Panc1 (cell line): Measurements from ENCODE around the gene MMP21. TPM values are rescaled to one million over a fixed set of nuclear protein-coding genes. Genes with fewer than 3 reads are reported as not detected.
A peak's percentile ranks its signal among the peaks of the same experiment; 100 is the strongest.

ENCODE experiments used
- ATAC-seq: fragments of 200-7000 bp; cut with Tn5 transposase; 2 replicates; pipeline ENCODE4 v1.9.1; 2020; ENCODE audit warnings: mild to moderate bottlenecking, moderate library complexity
- BruUV-seq: library from RNA; stranded (reverse); fragments of 400-500 nt; replicated peaks from 2 replicates; lab custom pipeline; 2021; lab: Mats Ljungman, UMichigan
- CTCF ChIA-PET: fragments of 300-600 bp; sonication (Branson Sonifier 250); formaldehyde crosslinking; loops from one replicate; lab custom pipeline; 2022; ENCODE audit warnings: antibody characterized with exemption; lab: Charles Lee
- POLR2A ChIA-PET: fragments of 300-600 bp; sonication (Branson Sonifier 250); formaldehyde crosslinking; loops from one replicate; lab custom pipeline; 2022; ENCODE audit warnings: antibody characterized with exemption; lab: Charles Lee
- DNase-seq: peaks from one replicate; pipeline ENCODE4 v3.0.0-alpha.2; 2010; ENCODE audit warnings: low read depth, low spot score
- H3K27ac ChIP-seq: 2 replicates; pipeline ENCODE4 v1.5.1; 2011; ENCODE audit warnings: mild to moderate bottlenecking, low read length, inconsistent platforms
- H3K27me3 ChIP-seq: fragments of 200-500 bp; sonication (Bioruptor generic); 2 replicates; pipeline ENCODE4 v1.6.0; 2014; ENCODE audit warnings: low read length, inconsistent platforms; ENCODE audit not compliant: control insufficient read depth, insufficient read depth
- H3K36me3 ChIP-seq: fragments of 200-500 bp; sonication (Bioruptor generic); 2 replicates; pipeline ENCODE4 v1.5.1; 2014; ENCODE audit warnings: inconsistent platforms, mild to moderate bottlenecking, low read length, moderate library complexity; ENCODE audit not compliant: control insufficient read depth, insufficient read depth
- H3K4me1 ChIP-seq: 2 replicates; pipeline ENCODE4 v1.5.1; 2011; ENCODE audit warnings: inconsistent platforms, mild to moderate bottlenecking, low read length, moderate library complexity; ENCODE audit not compliant: control insufficient read depth, insufficient read depth
- H3K4me3 ChIP-seq, 2 experiments: 2 replicates each; pipeline ENCODE4 v1.5.1; 2011 to 2012; ENCODE audit warnings: low read depth in 2 of 2, low read length in 2 of 2, mild to moderate bottlenecking in 2 of 2, inconsistent platforms in 1 of 2, moderate library complexity in 1 of 2
- H3K9me3 ChIP-seq: fragments of 200-500 bp; sonication (Bioruptor generic); 2 replicates; pipeline ENCODE4 v1.5.1; 2014; ENCODE audit warnings: low read depth, mild to moderate bottlenecking, inconsistent platforms, low read length, moderate library complexity; ENCODE audit not compliant: control insufficient read depth, insufficient read depth
- POLR2AphosphoS5 ChIP-seq: IDR thresholded peaks from 2 replicates; pipeline ENCODE4 v1.6.1; 2012; ENCODE audit warnings: mild to moderate bottlenecking, low read depth, low read length, moderate library complexity
- SIN3A ChIP-seq: IDR thresholded peaks from 2 replicates; pipeline ENCODE4 v1.6.1; 2012; ENCODE audit warnings: low read depth, mild to moderate bottlenecking, low read length, moderate library complexity, borderline replicate concordance; ENCODE audit not compliant: insufficient read depth
- TCF7L2 ChIP-seq: IDR thresholded peaks from 2 replicates; pipeline ENCODE4 v1.6.1; 2011; ENCODE audit warnings: mild to moderate bottlenecking, low read depth, low read length, inconsistent platforms
- in situ Hi-C: cut with HindIII; loops from 2 replicates; pipeline ENCODE4 v1.10.0; 2016; ENCODE audit warnings: low sequenced_read_pairs, low pct_unique_long_range_greater_than_20kb
- intact Hi-C: fragments of 100-400 bp; cut with micrococcal nuclease; formaldehyde crosslinking; loops from one replicate; pipeline ENCODE4 v1.10.0; 2022; ENCODE audit not compliant: unreplicated experiment
- total RNA-seq: library from RNA; stranded (reverse); gene quantifications from one replicate; pipeline ENCODE4 v1.2.1, GENCODE V29; 2021; ENCODE audit not compliant: unreplicated experiment
- TF ChIP-seq, protein P1 (sequence below), 2 experiments: IDR thresholded peaks; 2 replicates each; pipeline ENCODE4 v1.6.1; 2011 to 2012; ENCODE audit warnings: low read depth in 2 of 2, control low read depth in 1 of 2, low read length in 1 of 2, mild to moderate bottlenecking in 1 of 2, moderate library complexity in 1 of 2; ENCODE audit not compliant: insufficient read depth in 1 of 2
- TF ChIP-seq, protein P2 (sequence below): fragments of 450-650 bp; IDR thresholded peaks from 2 replicates; pipeline ENCODE4 v1.5.1; 2017; ENCODE audit warnings: mild to moderate bottlenecking

Gene MMP21
- total RNA-seq, 1 experiment from 2014 or later = not detected

DNA sequence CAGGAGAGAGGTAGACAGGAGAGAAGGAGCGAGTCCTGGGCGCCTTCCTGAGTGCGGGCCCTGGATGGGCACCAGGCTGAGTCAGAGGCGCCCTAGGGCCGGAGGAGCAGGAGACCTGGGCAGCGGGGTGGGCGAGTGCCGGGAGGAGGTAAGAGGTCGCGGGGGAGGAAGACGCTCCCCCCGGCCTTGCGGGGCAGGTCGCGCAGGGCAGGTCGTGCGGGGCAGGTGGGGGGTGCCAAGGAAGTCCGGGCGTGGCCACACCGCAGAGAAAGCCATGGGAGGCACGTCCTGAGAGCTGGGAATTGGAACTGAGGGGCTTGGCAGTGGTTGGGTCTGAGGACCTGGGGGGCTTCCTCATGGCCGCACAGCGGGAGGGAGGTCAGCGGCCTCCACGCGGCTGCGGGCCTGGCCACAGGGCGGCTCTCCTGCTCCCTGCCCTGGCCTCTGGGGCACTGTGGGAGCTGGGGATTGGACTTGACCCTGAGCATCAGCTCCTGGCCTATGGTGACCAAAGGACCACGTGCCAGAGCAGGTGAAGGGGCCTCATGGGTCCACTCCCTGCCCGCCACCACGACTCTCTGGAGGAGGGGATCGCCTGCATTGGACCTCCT, 935 bp downstream of the MMP21 start:
- TF ChIP-seq, protein P1, sequence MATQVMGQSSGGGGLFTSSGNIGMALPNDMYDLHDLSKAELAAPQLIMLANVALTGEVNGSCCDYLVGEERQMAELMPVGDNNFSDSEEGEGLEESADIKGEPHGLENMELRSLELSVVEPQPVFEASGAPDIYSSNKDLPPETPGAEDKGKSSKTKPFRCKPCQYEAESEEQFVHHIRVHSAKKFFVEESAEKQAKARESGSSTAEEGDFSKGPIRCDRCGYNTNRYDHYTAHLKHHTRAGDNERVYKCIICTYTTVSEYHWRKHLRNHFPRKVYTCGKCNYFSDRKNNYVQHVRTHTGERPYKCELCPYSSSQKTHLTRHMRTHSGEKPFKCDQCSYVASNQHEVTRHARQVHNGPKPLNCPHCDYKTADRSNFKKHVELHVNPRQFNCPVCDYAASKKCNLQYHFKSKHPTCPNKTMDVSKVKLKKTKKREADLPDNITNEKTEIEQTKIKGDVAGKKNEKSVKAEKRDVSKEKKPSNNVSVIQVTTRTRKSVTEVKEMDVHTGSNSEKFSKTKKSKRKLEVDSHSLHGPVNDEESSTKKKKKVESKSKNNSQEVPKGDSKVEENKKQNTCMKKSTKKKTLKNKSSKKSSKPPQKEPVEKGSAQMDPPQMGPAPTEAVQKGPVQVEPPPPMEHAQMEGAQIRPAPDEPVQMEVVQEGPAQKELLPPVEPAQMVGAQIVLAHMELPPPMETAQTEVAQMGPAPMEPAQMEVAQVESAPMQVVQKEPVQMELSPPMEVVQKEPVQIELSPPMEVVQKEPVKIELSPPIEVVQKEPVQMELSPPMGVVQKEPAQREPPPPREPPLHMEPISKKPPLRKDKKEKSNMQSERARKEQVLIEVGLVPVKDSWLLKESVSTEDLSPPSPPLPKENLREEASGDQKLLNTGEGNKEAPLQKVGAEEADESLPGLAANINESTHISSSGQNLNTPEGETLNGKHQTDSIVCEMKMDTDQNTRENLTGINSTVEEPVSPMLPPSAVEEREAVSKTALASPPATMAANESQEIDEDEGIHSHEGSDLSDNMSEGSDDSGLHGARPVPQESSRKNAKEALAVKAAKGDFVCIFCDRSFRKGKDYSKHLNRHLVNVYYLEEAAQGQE (IDR thresholded peaks at IDR 0.05; ENCODE audit: insufficient read depth in 1 of 2, low read depth in 2 of 2, low read length in 1 of 2) = no peak
- no peak for TF ChIP-seq TCF7L2
- TF ChIP-seq SIN3A = no peak
- TF ChIP-seq POLR2AphosphoS5 = no peak
- peak; percentile 11; the same call in 1 of the 2 replicates for ATAC-seq
- Histone ChIP-seq H3K4me1 (no peaks in the 10 kb centered on the region), H3K27ac (no peak overlapping the region), H3K9me3 (no peaks in the 10 kb centered on the region), H3K36me3 (no peaks in the 10 kb centered on the region), H3K27me3 (no peaks in the 10 kb centered on the region), H3K4me3 (no peak overlapping the region)
- no TSS peak for BruUV-seq
- intact Hi-C loops = no loop called here
- ChIA-PET CTCF (no interaction called here), POLR2A (no interaction called here)
- DNase-seq = no peak
- in situ Hi-C loops = no loop called here

DNA sequence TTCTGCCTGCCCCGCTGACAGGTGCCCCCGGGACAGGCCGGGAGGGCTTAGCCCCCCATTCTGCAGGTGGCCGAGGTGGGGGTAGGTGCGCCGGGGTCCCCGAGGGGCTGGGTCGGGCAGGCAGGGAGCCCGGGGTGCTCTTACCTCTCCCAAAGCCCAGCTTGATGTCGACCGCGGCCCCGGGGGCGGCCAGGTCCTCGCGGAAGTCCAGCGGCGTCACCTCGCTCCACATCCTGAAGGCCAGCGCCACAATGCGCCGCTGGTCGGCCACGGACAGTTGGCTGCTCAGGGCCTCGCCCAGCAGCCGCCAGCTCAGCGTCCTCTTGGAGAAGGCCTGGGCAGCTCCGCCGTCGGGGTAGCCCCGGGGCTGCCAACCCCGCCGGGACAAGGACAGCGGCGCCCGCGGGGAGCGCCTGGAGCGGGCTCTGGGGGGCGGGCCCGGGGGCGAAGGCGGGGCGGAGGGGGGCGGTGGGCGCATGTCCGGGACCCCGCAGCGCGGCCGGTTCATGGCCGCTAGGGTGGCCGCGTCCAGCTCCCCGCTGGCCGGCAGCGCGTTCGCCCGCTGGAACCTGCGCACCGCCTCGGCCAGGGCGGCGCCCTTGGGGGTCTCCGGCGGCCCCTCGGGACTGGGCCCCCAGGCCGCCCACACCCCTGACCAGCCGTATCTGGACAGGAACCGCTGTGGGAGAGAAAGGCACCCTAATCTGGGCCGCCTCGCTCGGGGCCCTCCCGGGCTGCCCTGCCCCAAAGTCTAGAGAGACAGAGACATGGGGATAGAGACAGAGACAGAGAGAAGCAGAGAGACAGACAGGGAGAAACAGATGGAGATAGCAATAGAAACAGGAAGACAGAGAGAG, 1.7 kb downstream of the MMP21 start:
- CTCF ChIA-PET = no interaction called here
- H3K27me3 ChIP-seq = no peaks in the 10 kb centered on the region
- in situ Hi-C loops (no loop called here), intact Hi-C loops (no loop called here)
- no peaks in the 10 kb centered on the region for H3K36me3 ChIP-seq
- no peaks in the 10 kb centered on the region for H3K4me1 ChIP-seq
- ATAC-seq (no peak), DNase-seq (no peak)
- H3K9me3 ChIP-seq = no peaks in the 10 kb centered on the region
- POLR2A ChIA-PET = no interaction called here
- H3K27ac ChIP-seq = no peak overlapping the region
- H3K4me3 ChIP-seq = no peak overlapping the region
- TF ChIP-seq SIN3A = no peak
- no peak for TF ChIP-seq TCF7L2
- TF ChIP-seq, protein P1 (IDR thresholded peaks at IDR 0.05; ENCODE audit: insufficient read depth in 1 of 2, low read depth in 2 of 2, low read length in 1 of 2) = no peak
- no peak for TF ChIP-seq POLR2AphosphoS5
- TF ChIP-seq, protein P2, sequence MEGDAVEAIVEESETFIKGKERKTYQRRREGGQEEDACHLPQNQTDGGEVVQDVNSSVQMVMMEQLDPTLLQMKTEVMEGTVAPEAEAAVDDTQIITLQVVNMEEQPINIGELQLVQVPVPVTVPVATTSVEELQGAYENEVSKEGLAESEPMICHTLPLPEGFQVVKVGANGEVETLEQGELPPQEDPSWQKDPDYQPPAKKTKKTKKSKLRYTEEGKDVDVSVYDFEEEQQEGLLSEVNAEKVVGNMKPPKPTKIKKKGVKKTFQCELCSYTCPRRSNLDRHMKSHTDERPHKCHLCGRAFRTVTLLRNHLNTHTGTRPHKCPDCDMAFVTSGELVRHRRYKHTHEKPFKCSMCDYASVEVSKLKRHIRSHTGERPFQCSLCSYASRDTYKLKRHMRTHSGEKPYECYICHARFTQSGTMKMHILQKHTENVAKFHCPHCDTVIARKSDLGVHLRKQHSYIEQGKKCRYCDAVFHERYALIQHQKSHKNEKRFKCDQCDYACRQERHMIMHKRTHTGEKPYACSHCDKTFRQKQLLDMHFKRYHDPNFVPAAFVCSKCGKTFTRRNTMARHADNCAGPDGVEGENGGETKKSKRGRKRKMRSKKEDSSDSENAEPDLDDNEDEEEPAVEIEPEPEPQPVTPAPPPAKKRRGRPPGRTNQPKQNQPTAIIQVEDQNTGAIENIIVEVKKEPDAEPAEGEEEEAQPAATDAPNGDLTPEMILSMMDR = no peak
- BruUV-seq = no TSS peak
